ENCODE data around the gene MAPK9.

MAPK9 gene

DNA sequence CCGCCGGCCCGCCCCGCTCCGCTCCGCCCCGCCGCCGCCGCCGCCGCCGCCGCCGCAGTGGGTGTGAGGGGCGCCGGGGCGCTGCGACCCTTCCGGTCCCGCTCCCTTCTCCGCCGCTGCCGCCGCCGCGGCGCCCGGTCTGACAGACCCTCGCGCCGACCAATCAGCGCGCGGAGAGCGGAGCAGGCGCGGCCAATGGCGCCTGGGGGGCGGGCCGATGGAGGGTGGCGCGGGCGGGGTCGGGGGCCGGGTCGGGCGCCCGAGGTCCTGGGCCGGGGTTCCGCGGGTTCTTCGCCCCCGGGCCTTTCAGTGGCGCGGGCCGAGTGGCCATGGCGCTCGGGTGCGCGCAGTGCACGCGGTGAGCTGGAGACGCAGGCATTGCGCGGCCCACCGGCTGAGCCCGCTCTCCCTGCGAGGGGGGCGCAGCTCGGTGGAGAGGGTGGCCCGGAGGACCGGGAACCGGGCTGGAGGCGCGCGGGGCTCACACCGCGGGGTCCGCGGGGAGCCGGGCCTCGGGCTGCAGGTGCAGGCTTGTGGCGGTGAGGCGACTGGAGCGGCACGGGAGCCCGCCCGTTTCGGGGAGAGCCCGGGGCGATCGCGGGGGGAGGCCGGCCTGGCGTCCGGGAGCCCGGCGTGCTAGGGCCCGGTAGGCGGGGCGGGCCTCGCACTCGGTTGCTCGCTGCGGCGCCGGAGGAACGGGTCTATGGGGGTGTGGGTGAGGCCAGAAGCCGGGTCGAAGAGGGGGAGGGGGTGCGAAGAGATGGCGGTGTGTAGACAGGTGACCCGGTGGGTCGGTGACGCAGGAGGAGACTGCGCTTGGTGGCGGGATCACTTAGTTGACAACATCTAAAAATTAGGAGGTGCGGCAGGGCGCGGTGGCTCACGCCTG lies at the start of gene MAPK9:
Gene MAPK9, minus strand, starts transcription at position 141 of the 889 bp plus-strand sequence. CDS start 11,522 bp downstream, outside the sequence.
- no peak for FAIRE-seq

DNA sequence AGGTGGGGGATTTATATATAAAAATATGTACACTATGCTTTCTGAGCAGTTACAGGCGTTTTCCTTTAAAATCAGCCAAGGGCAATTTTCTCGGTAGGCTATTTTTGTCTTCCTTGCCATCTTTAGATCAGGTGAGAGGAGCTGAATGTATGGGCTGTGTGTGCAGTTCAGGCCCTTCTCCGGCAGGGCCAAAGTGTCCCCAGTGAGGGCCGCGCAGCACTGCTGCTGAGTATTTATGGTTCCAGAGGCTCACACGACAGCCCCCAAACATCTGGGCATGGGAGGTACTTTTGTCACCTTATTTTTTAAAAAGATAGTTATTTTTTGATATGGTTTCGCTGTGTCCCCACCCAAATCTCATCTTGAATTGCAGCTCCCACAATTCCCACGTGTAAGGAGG lies 49.7 kb upstream of the MAPK9 start:
- no peak for FAIRE-seq

DNA sequence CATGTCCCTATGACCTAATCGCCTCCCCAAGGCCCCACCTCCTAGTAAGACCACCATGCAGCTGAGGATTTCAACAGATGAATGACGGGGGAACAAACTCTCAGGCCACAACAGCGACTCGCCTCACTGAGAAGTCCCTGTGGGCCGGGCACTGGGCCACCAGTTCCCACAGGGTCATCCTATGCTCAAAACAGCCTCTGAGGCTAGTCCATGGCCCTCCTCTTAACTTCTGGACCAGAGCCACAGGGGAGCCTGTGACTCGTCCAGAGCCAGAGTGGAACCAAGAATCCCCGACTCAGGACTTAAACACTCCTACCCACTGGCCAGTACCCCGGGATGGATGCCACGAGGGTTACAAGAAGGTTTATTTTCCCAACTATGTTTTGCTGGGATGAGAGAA lies 49.0 kb upstream of the MAPK9 start:
- FAIRE-seq: no peak

DNA sequence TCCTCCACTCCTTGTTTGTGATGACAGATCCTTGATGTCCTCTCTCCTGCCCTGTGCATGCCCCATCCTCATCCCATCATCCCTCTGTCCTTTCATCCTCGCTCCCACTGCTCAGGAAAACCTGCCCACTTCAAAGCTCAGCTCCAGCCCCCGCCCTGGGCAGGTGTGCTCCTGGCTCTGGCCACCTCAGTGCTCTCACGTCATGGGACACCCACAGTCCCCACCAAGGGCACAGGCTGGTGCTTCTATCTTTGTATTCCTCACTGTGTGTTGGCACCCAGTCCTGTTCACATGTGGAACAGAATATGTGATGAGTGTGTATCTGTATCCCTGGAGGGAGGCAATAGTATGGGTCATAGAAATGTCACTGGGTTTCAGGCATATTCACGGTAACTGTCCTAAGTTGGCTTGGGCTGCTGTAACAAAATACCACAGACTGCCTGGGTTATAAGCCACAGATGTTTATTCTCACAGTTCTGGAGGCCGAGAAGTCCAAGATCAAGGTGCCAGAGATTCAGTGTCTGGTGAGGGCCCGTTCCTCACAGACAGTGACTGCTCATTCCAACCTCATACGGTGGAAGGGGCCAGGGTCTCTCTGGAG lies 47.8 kb upstream of the MAPK9 start:
- no peak for FAIRE-seq

DNA sequence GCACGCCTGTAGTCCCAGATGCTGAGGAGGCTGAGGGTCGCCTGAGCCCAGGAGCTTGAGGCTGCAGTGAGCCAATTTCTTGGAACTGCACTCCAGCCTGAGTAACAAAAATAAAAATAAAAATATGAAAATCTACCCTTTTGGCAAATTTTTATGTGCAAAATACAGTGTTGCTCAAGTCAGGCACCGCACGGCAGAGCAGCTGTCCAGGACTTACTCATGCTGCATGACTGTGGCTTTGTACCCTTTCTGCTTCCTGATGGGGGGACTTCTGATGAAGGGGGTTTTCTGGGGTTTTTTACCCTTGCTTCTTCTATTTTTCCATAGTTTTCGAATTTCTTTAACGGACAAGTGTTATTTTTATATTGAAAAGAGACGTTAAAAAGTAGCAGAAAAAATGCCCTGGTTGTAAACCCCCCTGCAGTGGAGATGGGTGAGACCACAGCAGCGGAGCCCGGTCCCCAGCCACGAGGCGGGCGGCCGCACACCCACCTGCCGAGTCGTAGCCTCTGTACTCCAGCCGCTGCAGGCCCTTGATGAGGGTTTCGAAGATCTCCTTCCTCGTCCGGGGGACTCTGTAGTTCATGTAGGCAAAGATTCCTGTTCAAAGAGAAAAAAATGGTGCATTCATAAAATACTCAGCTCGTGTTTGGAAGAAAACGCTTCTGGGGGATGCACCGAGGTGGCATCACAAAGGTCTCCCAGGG lies 46.3 kb upstream of the MAPK9 start:
- no peak for FAIRE-seq

DNA sequence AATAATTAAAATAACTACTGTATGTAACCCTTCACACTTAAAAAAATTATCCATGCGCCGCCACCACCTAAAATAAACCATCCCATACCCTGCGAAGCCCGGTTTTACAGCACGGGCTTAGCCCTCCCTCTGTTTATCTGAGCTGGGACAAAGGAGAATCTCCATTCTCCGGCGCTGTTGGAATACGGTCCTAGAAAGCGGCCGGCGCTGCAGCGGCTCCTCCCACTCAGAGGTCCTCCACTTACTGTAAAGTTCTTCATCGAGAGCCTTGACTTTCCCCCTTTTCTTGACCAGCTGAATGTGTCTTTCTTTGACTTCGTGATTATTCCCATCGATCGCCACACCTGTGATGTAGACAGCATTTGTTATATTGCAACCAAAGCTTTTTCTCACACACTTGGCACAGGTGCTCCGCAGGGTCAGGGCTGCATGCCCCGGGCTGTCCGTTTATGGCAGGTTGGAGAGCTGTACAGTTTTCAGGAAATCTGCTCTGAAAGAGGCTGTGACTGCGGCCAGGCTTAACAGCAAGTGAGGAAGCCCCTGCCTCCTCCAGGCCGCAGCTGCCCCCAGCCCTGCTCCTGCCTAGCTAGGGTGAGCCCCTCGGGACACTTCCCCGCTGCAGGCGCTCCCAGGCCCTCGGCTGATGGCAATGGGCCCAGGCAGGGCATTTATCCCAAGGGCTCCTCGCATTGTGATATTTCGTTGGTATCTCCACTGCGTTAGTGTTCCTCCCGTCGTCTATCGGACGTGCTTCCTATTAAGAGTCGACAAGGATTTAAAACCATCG lies 44.5 kb upstream of the MAPK9 start:
- no peak for FAIRE-seq

DNA sequence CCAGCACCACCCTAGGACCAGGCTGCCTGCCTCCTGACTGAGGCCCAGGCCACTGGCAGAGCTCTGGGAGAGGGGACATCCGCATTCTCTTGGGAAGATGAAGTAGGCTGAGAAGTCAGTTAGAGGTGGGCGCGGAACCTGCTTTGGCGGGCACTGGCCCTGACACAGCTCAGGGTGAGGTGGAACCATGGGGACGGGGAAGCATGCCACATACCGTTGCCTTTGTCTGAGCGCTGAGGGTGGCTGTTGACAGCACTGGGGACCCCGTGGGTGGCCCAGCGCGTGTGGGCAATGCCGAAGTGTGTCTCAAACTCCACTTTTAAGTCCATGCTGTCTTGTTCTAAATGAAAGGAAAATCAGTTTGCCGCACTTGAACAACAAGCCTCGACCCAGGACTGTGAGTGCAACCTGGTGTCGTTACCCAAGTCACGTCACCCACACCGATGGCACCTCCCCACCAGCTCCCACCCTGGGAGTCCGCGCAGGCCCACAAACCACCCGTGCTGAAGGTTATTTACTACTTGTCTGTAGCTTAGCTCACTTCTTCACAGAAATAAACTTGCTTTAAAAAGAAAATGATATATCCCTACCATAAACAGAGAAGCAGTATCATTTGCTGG lies 43.8 kb upstream of the MAPK9 start:
- FAIRE-seq: no peak

DNA sequence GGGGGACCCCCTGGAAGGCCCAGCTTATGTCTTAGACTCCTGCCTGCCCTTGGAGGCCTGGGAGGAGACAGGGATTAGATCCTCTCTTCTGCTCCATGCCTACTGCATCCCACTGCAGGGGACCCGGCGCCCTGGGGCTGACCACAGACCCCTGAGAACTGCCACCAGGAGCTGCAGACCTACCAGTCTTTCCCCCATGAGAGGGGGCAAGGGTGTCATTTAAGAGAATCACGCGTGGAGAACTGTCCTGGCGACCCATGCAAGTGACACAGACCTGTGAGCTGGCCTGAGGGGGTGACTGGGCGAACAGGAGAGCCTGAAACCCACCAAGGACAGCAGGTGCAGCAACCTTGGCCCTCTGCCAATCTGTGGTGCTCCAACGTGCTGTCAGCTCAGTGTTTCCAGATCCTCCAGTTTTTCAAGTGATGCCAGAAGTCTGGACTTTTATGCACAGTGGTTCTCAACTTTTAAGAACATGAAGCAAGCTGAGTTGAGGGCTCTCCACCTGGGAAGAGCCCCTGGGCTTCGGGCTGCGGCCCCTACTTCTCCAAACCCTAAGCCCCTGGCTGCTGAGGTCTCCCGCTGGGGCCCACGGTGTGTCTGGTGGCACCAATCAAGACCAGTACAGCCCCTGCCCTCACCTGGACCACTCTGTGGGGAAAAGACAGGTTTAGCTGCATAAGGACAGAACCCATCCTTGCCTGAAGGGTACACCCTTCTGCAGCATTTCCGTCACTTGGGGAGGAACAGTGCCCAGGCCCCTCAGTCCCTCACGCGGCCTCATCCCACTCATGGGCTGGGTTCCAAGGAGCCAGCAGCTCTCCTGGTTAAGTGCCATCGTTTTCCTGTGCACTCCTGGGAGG lies 43.1 kb upstream of the MAPK9 start:
- no peak for FAIRE-seq

DNA sequence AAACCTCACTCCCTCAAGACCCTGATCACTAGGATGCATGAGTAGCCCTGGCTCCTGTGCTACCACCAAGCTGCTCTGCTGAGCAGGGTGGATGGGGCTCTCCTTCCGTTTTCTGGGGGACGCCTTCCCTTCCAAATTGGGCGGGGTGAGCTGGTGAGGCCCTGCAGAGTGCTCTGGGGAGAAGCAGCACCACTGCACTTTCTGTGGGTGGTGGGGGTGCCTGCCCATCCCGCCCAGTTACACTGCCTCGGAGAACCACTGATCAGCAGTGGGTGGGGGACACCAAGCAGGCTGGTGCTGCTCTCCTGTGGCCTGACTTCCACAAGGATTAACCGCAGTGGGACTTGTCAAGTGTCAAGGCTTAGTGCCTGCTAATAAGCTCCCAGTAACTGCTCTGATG lies 42.3 kb upstream of the MAPK9 start:
- FAIRE-seq: no peak

DNA sequence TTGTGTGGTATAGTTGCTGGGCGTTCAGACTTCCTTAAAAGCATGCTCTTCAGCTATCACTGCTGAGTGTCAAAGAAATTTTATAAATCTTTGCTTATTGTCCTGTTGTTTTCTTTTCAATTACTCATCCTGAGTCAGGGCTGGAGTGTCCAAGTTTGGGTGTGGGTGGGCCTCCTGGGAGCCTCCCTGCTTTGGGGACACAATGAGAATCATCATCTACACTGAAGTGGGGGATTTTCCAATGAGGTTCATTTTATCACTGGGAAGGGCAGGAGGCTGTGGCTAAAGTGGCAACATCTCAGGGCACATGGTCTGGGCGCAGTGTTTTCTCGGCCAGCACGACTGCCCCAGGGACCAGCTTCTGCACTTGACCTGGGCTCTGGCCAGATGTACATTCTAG lies 41.8 kb upstream of the MAPK9 start:
- no peak for FAIRE-seq

DNA sequence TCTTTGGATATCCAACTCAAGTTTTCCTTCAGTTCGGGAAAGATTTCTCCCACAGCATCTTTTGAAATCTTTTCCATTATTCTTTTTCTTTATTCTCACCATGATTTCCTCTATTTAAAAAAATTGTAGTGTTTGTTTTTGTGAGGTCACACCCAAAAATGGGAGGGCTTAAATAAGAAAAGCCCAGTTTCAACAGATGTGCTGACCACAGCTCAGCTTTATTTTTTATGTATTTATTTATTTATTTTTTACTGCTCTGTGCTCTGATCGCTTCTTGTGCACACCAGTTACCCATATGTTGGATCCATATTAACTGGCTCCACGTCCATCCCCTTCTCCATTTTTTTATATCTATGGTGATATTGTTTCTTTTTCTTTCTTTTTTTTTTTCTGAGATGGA lies 41.0 kb upstream of the MAPK9 start:
- FAIRE-seq: no peak

DNA sequence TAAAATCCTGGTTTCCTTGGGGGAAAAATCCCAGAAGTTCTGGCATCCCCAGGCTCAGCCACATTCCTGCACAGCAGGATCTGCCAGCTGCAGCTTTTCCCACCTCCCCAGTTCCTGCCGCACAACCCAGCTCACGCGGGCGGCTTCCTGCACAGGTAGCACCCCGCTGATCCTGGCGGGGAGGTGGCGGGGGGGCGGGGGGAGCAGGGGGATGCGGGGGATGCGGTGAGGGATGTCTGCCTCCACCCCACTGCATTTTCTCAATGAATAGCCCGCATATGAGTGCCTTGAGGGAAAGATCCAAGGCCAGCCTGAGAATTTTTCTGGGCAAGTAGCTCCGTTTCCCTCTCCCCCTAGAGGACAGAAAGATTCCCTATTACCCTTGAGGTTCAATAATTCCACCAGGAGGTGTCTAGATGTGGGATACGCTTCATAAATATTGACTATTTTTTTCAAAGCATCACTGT lies 40.2 kb upstream of the MAPK9 start:
- no peak for FAIRE-seq

DNA sequence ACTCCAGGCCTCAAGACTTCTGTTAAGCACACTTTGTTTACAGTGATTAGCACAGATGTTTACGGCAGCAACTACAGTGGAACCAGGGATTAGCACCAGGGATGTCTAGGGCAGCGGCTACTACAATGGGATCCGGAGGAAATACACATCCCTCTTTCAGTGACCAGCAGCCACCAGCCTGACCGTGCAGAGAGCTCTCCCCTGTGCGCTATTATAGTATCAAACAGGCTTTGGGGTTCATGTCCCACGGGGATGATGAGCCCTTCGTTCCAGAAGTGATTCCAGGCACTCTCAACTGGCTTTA lies 39.7 kb upstream of the MAPK9 start:
- no peak for FAIRE-seq

DNA sequence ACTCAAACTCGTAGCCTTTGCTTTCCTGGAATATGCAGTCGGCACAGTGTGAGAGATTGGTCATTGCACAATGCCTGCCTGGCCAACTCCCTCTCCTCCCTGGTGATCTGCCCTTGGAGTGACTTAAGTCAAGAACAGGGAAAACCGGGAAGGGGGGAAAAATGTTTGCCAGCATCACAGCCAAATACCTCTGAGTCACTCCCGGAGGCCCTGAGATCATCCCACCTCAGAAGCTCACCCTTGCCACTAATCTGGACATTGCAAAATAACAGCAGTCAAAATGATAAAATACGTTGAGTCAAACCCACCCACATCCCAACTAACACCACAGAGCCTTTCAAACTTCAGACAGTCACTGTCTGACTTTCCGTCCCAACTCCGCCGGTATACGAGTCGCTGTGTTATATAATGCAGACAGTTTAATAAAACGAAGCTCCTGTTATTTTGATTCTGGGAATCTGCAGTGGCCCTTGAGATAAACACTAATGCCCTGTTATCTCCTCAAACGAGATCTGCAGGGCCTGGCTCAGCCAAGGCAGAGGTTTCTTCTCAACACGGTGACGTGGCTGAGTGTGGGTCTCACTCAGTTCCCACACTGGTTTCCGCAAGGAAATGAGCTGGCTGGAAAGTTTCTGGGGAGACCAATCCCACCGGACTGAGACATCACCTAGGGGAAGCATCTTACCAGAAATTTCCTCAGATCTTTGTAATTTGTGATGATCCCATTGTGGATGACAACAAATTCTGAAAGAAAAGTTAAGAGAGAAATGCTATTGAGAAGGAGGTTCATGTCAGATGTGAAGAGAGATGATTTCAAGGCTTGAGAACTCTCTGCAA lies 39.1 kb upstream of the MAPK9 start:
- no peak for FAIRE-seq

DNA sequence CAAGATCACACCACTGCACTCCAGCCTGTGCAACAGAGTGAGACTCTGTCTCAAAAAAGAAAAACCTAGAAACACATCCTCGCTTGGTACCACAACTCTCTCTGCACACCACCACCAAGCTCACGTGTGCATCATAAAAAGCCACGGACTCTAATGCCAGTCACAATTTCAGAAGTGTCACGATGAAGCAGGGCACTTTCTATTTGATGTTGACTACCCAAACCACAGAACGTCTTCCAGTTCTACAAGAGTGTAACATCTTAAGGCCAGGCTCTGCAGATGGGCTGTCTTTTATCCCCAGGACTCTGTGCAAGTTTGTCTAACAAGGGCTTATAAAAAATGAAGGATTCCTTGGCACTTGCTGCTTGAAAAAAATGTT lies 38.4 kb upstream of the MAPK9 start:
- FAIRE-seq: no peak

DNA sequence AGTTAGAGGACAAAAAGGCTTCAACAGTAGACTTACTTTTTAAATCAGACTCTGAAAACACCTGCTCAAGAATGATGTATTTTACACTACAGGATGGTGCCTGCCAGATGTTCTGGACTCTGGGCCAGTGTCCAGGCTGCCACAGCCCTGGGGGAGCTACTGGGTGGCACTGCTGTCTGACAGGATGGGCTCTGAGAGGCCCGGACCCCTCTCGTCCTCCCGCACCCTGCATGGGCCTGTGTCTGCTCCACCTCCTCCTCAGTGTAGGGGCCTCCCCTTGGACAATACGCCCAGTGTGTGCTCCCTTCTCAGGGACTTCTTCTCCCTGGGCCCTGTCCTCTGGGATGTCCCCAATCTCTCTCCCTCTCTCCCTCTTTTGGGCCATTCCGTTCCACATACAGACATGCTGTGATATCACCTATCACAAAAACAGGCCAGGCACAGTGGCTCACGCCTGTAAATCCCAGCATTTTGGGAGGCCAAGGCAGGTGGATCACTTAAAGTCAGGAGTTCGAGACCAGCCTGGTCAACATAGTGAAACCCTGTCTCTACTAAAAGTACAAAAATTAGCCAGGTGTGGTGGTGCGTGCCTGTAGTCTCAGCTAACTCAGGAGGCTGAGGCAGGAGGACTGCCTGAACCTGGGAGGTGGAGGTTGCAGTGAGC lies 37.9 kb upstream of the MAPK9 start:
- no peak for FAIRE-seq

DNA sequence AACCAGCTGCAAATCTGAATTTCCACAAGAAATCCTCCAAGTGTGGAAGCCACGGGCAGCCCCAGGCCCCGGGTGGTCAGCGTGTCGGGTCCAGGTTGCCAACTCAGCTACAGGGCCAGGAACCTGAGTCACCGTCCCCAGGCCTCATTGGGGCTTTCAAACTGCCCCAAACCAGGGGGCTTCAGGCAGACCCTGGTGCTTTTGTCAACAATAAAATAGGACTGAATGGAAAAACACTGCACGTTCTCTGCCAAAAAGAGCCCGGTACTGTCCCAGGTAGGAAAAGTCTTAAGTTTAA lies 37.2 kb upstream of the MAPK9 start:
- FAIRE-seq: no peak

DNA sequence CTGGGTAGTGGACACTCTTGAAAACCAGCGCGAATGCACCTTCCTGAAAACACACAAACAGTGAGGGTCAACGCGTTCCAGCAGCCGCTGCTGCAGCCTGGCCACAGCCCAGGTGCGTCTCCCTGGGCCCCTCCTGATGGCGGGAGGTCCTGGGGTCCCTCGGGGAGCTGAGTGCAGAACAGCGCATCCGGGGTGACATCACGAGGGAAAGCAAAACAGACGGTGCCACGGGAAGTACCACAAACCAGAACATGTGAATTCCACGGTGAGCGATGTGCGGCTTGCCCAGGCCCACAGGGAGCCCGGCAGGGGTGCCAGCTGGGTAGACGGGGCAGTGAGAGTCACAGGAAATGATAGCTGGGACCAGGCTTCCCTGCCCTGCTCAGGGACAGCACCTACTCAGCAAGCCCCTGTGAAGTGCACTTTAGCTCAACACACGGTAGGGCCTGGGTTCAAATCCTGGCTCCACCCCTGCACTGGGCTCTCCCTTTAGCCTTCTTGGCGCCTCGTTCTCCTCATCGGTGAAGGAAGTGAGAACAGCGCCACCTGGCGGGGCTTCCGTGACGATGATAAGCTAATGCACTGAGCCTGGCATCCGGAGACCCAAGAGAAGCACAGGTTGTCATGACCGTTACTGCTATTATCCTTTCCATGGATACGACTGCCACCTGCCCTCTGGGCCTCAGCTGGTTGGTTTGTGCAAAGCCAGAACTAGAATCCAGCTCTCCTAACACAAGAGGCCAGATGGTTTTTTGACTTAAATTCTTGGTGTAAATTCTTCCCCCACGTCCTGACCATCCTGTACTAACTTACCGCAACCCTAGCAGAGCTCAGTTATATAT lies 36.6 kb upstream of the MAPK9 start:
- FAIRE-seq: no peak

DNA sequence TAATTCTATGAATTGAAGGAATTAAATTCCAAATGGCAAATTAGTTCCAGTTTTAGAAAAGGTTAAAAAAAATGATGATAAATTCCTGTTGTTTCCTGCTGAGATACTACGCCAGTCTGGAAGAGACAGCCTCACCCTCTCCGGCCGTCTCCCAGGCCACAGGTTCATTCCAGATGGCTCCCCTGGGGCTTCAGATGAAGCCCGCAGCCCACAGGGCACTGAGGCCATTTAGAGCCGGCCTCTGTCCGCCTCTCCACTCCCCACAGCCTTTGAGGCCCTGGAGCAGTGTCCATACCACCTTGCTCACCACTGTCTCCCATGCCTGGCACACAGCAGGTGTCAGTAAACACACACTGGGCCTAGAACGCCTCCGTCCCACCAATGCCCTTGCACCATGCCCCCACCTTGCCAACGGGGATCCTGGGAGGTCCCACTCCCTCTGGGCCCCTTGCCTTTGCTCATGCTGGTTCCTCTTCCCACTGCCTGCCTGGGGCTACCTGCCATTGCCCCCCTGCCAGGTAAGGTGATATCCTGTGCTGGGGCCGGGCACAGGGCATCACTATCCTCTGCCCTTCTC lies 35.2 kb upstream of the MAPK9 start:
- FAIRE-seq: no peak

Data from islet of Langerhans (tissue), 1 donor.